Measurements from ENCODE around the gene CYFIP2. TPM values are rescaled to one million over a fixed set of nuclear protein-coding genes. Genes with fewer than 3 reads are reported as not detected.
A peak's percentile ranks its signal among the peaks of the same experiment; 100 is the strongest.

Gene CYFIP2
- total RNA-seq, 2 donors from 2014 or later: 29.3 to 33.4 TPM

GRCh38 chr5:157269165-157269671 lies 3.3 kb downstream of the CYFIP2 start:
- WGBS, 2 experiments (ENCODE audit: insufficient coverage in 1 of 2, insufficient read length in 1 of 2): 75 to 78% methylated on average over 3 to 6 of the region's 6 CpGs

GRCh38 chr5:157269761-157270272 lies 3.9 kb downstream of the CYFIP2 start:
- H3K27ac ChIP-seq (ENCODE audit: low read depth, low read length): no peak overlapping the region
- H3K36me3 ChIP-seq (ENCODE audit: control insufficient read depth, insufficient read depth, low read length): no peaks in the 10 kb centered on the region
- peaks cover 25% of the 10 kb centered on the region for H3K27me3 Mint-ChIP-seq (ENCODE audit: insufficient read depth)
- no peak overlapping the region for H3K9ac ChIP-seq (ENCODE audit: extremely low read depth, low read length, poor library complexity, severe bottlenecking)
- H3K4me1 ChIP-seq (ENCODE audit: control insufficient read depth, insufficient read depth, low read length): peaks cover 4% of the 10 kb centered on the region
- H3K4me3 ChIP-seq (ENCODE audit: low read length): no peak overlapping the region
- no peaks in the 10 kb centered on the region for H3K36me3 Mint-ChIP-seq (ENCODE audit: low read depth)
- H3K4me3 Mint-ChIP-seq: no peak overlapping the region
- no peaks in the 10 kb centered on the region for H3K9me3 Mint-ChIP-seq
- no peak for TF ChIP-seq CTCF (conservative IDR thresholded peaks at IDR 0.05)
- H3K4me1 Mint-ChIP-seq: peaks cover 5% of the 10 kb centered on the region
- DNase-seq: no peak
- peaks cover 29% of the 10 kb centered on the region for H3K27me3 ChIP-seq (ENCODE audit: control insufficient read depth, insufficient read depth, low read length, poor library complexity, severe bottlenecking)
- H3K9me3 ChIP-seq (ENCODE audit: control insufficient read depth, low read length): no peaks in the 10 kb centered on the region
- H3K27ac Mint-ChIP-seq: peak overlapping the region; percentile 52
- 91 to 97% methylated on average over 4 of the region's 4 CpGs for WGBS, 2 experiments (ENCODE audit: insufficient coverage in 1 of 2, insufficient read length in 1 of 2)

More at GRCh38 chr5:157269165-157269671, 3.3 kb downstream of the CYFIP2 start:
- H3K27ac Mint-ChIP-seq: no peak overlapping the region
- TF ChIP-seq CTCF (conservative IDR thresholded peaks at IDR 0.05): no peak
- peak; percentile 75 for DNase-seq
- no peaks in the 10 kb centered on the region for H3K9me3 Mint-ChIP-seq
- H3K4me3 Mint-ChIP-seq: no peak overlapping the region
- peaks cover 30% of the 10 kb centered on the region for H3K27me3 Mint-ChIP-seq (ENCODE audit: insufficient read depth)
- Histone ChIP-seq H3K27me3 (ENCODE audit: control insufficient read depth, insufficient read depth, low read length, poor library complexity, severe bottlenecking) (peaks cover 35% of the 10 kb centered on the region), H3K4me1 (ENCODE audit: control insufficient read depth, insufficient read depth, low read length) (peaks cover 4% of the 10 kb centered on the region), H3K27ac (ENCODE audit: low read depth, low read length) (no peak overlapping the region), H3K36me3 (ENCODE audit: control insufficient read depth, insufficient read depth, low read length) (no peaks in the 10 kb centered on the region), H3K9ac (ENCODE audit: extremely low read depth, low read length, poor library complexity, severe bottlenecking) (no peak overlapping the region), H3K4me3 (ENCODE audit: low read length) (no peak overlapping the region), H3K9me3 (ENCODE audit: control insufficient read depth, low read length) (no peaks in the 10 kb centered on the region)
- peaks cover 5% of the 10 kb centered on the region for H3K4me1 Mint-ChIP-seq
- no peaks in the 10 kb centered on the region for H3K36me3 Mint-ChIP-seq (ENCODE audit: low read depth)

- H3K36me3 Mint-ChIP-seq (ENCODE audit: low read depth): no peaks in the 10 kb centered on the region
- no peaks in the 10 kb centered on the region for H3K4me1 ChIP-seq (ENCODE audit: control insufficient read depth, insufficient read depth, low read length)
- H3K27me3 Mint-ChIP-seq (ENCODE audit: insufficient read depth): peaks cover 21% of the 10 kb centered on the region
- no peak for DNase-seq
- H3K9me3 ChIP-seq (ENCODE audit: control insufficient read depth, low read length): no peaks in the 10 kb centered on the region
- H3K4me3 ChIP-seq (ENCODE audit: low read length): no peak overlapping the region
- no peak overlapping the region for H3K9ac ChIP-seq (ENCODE audit: extremely low read depth, low read length, poor library complexity, severe bottlenecking)
- H3K27ac Mint-ChIP-seq: no peak overlapping the region
- no peak for TF ChIP-seq CTCF (conservative IDR thresholded peaks at IDR 0.05)
- H3K36me3 ChIP-seq (ENCODE audit: control insufficient read depth, insufficient read depth, low read length): no peaks in the 10 kb centered on the region
- H3K4me3 Mint-ChIP-seq: no peak overlapping the region
- no peak overlapping the region for H3K27ac ChIP-seq (ENCODE audit: low read depth, low read length)
- H3K4me1 Mint-ChIP-seq: peaks cover 5% of the 10 kb centered on the region
- H3K27me3 ChIP-seq (ENCODE audit: control insufficient read depth, insufficient read depth, low read length, poor library complexity, severe bottlenecking): peaks cover 21% of the 10 kb centered on the region
- no peaks in the 10 kb centered on the region for H3K9me3 Mint-ChIP-seq
- WGBS, 2 experiments (ENCODE audit: insufficient coverage in 1 of 2, insufficient read length in 1 of 2): 93% methylated on average over 3 of the region's 3 CpGs
Observed at GRCh38 chr5:157270771-157271170, 4.8 kb downstream of the CYFIP2 start.
